Lower leg skin (tissue), 4 donors: ENCODE measurements around the gene CADPS2. TPM values are rescaled to one million over a fixed set of nuclear protein-coding genes. Genes with fewer than 3 reads are reported as not detected.

Source experiments
- DNase-seq, 2 donors: peaks; one replicate each; pipeline ENCODE4 v3.0.0-alpha.2; 2019; ENCODE audit warnings: low spot score in 2 of 2
- H3K4me3 ChIP-seq: fragments of 200-600 bp; sonication (generic); 2 replicates; pipeline ENCODE4 v1.5.1; 2017; ENCODE audit warnings: mild to moderate bottlenecking, low read depth; ENCODE audit not compliant: poor library complexity, severe bottlenecking
- CTCF ChIP-seq, 3 donors: fragments of 450-650 bp; IDR thresholded peaks; one replicate each; pipeline ENCODE4 v1.5.1; 2016; ENCODE audit warnings: antibody characterized with exemption in 3 of 3, mild to moderate bottlenecking in 3 of 3, moderate library complexity in 2 of 3
- POLR2A ChIP-seq, 2 donors: fragments of 450-650 bp; IDR thresholded peaks; one replicate each; pipeline ENCODE4 v1.6.1; 2016 to 2017; ENCODE audit warnings: antibody characterized with exemption in 2 of 2, mild to moderate bottlenecking in 1 of 2, moderate library complexity in 1 of 2
- WGBS, 2 donors: methylation state at CpG; one replicate each; pipeline ENCODE4 v1.1.5; 2018; 5-methylcytosine and 5-hydroxymethylcytosine counted together
- intact Hi-C: fragments of 100-400 bp; cut with DNase I; formaldehyde crosslinking; loops from one replicate; pipeline ENCODE4 v1.15.0; 2023; ENCODE audit warnings: low total_unique reads
- total RNA-seq, 4 donors: library from RNA; depleted of rRNA; stranded (reverse); fragments of >200 nt; gene quantifications; one replicate each; pipeline ENCODE4 v1.1.0, GENCODE V29; 2016

Gene CADPS2
- total RNA-seq, 4 donors from 2014 or later = 4.1 to 11.6 (median 6.5) TPM

GRCh38 chr7:122604251-122604650 is 282.0 kb downstream of the CADPS2 start:
- no peak for DNase-seq
- no peak overlapping the region for H3K4me3 ChIP-seq
- intact Hi-C loops = no loop called here
- TF ChIP-seq POLR2A (IDR thresholded peaks at IDR 0.05) = no peak
- TF ChIP-seq CTCF (IDR thresholded peaks at IDR 0.05) = no peak

- intact Hi-C loops = no loop called here
- H3K4me3 ChIP-seq = no peak overlapping the region
- WGBS, 2 donors = 24 to 30% methylated on average over 2 of the region's 2 CpGs
- DNase-seq = no peak
- no peak for TF ChIP-seq CTCF (IDR thresholded peaks at IDR 0.05)
- TF ChIP-seq POLR2A (IDR thresholded peaks at IDR 0.05) = no peak
Observed at GRCh38 chr7:122602800-122603199, 283.5 kb downstream of the CADPS2 start.

- no peak overlapping the region for H3K4me3 ChIP-seq
- 61 to 68% methylated on average over 2 of the region's 2 CpGs for WGBS, 2 donors
- no peak for TF ChIP-seq POLR2A (IDR thresholded peaks at IDR 0.05)
- TF ChIP-seq CTCF (IDR thresholded peaks at IDR 0.05) = no peak
- intact Hi-C loops = no loop called here
- DNase-seq = no peak
Observed at GRCh38 chr7:122600630-122601029, 285.6 kb downstream of the CADPS2 start.

GRCh38 chr7:122600042-122600441 is 286.2 kb downstream of the CADPS2 start:
- DNase-seq = no peak
- H3K4me3 ChIP-seq = no peak overlapping the region
- TF ChIP-seq CTCF (IDR thresholded peaks at IDR 0.05) = no peak
- TF ChIP-seq POLR2A (IDR thresholded peaks at IDR 0.05) = no peak
- 83 to 86% methylated on average over 1 of the region's 1 CpG for WGBS, 2 donors
- intact Hi-C loops = no loop called here

GRCh38 chr7:122597277-122597676 is 289.0 kb downstream of the CADPS2 start:
- no peak for DNase-seq
- 73 to 77% methylated on average over 3 of the region's 3 CpGs for WGBS, 2 donors
- H3K4me3 ChIP-seq = no peak overlapping the region
- intact Hi-C loops = no loop called here
- TF ChIP-seq POLR2A (IDR thresholded peaks at IDR 0.05) = no peak

- no peak for DNase-seq
- no peak for TF ChIP-seq POLR2A (IDR thresholded peaks at IDR 0.05)
- TF ChIP-seq CTCF (IDR thresholded peaks at IDR 0.05) = no peak
- 95 to 100% methylated on average over 1 of the region's 1 CpG for WGBS, 2 donors
- intact Hi-C loops = no loop called here
- no peak overlapping the region for H3K4me3 ChIP-seq
Observed at GRCh38 chr7:122595885-122596284, 290.4 kb downstream of the CADPS2 start.
